Neural cell (in vitro differentiated cells): ENCODE data around the gene CABLES2. TPM values are rescaled to one million over a fixed set of nuclear protein-coding genes. Genes with fewer than 3 reads are reported as not detected.

Experiments
- H2AFZ ChIP-seq: fragments of 200-600, 300-800 bp; sonication (generic), shearing (Covaris generic); 2 replicates; pipeline ENCODE4 v1.6.0; 2014; ENCODE audit warnings: low read depth, mild to moderate bottlenecking, antibody characterized with exemption, low read length, moderate library complexity
- H3F3A ChIP-seq: fragments of 200-600 bp; shearing (Covaris generic); 2 replicates; pipeline ENCODE4 v1.6.1; 2016; ENCODE audit warnings: mild to moderate bottlenecking, moderate library complexity, mixed read lengths, antibody characterized with exemption, low read length; ENCODE audit not compliant: insufficient read depth, poor library complexity, severe bottlenecking
- H3K27ac ChIP-seq: fragments of 200-600, 300-800 bp; sonication (generic), shearing (Covaris generic); 2 replicates; pipeline ENCODE4 v1.5.1; 2014; ENCODE audit warnings: mild to moderate bottlenecking, low read length, moderate library complexity
- H3K27me3 ChIP-seq: fragments of 300-800, 200-600 bp; sonication (generic), shearing (Covaris generic); 2 replicates; pipeline ENCODE4 v1.6.0; 2014; ENCODE audit warnings: mild to moderate bottlenecking, low read depth, low read length, moderate library complexity; ENCODE audit not compliant: insufficient read depth
- H3K36me3 ChIP-seq: fragments of 300-800, 200-600 bp; sonication (generic), shearing (Covaris generic); 2 replicates; pipeline ENCODE4 v1.5.1; 2014; ENCODE audit warnings: mild to moderate bottlenecking, antibody characterized with exemption, low read length, moderate library complexity; ENCODE audit not compliant: insufficient read depth
- H3K4me2 ChIP-seq: fragments of 300-800, 200-600 bp; sonication (generic), shearing (Covaris generic); 2 replicates; pipeline ENCODE4 v1.6.0; 2014; ENCODE audit warnings: mild to moderate bottlenecking, low read length
- H3K4me3 ChIP-seq: fragments of 300-800, 200-600 bp; sonication (generic), shearing (Covaris generic); 2 replicates; pipeline ENCODE4 v1.5.1; 2014; ENCODE audit warnings: mild to moderate bottlenecking, low read length, moderate library complexity
- H3K79me2 ChIP-seq: fragments of 200-600 bp; shearing (Covaris generic); replicated peaks from 2 replicates; pipeline ENCODE4 v1.6.0; 2014; ENCODE audit warnings: mild to moderate bottlenecking, low read length, moderate library complexity; ENCODE audit not compliant: insufficient read depth
- H3K9ac ChIP-seq: fragments of 300-800, 200-600 bp; sonication (generic), shearing (Covaris generic); 2 replicates; pipeline ENCODE4 v1.6.1; 2016; ENCODE audit warnings: mild to moderate bottlenecking, low read length, mixed read lengths
- H3K9me2 ChIP-seq: fragments of 200-600 bp; shearing (Covaris generic); 2 replicates; pipeline ENCODE4 v1.6.1; 2016; ENCODE audit warnings: mild to moderate bottlenecking, low read length, mixed read lengths; ENCODE audit not compliant: insufficient read depth
- H3K9me3 ChIP-seq: fragments of 200-600, 300-800 bp; sonication (generic), shearing (Covaris generic); 2 replicates; pipeline ENCODE4 v1.6.1; 2016; ENCODE audit warnings: mild to moderate bottlenecking, mixed run types, low read length, moderate library complexity, mixed read lengths
- H4K20me1 ChIP-seq: fragments of 200-600 bp; shearing (Covaris generic); 2 replicates; pipeline ENCODE4 v1.6.1; 2016; ENCODE audit warnings: mild to moderate bottlenecking, mixed run types; ENCODE audit not compliant: insufficient read depth
- CTCF ChIP-seq: fragments of 450-650 bp; IDR thresholded peaks from 2 replicates; pipeline ENCODE4 v1.5.1; 2014; ENCODE audit warnings: antibody characterized with exemption, mild to moderate bottlenecking, moderate library complexity; ENCODE audit not compliant: poor library complexity, severe bottlenecking
- EP300 ChIP-seq: fragments of 450-650 bp; conservative IDR thresholded peaks from 2 replicates; pipeline ENCODE4 v1.6.1; 2014; ENCODE audit warnings: antibody characterized with exemption, mild to moderate bottlenecking, moderate library complexity; ENCODE audit not compliant: poor library complexity, severe bottlenecking
- EZH2 ChIP-seq: fragments of 200-600, 300-800 bp; shearing (Covaris generic), sonication (generic); IDR thresholded peaks from 2 replicates; pipeline ENCODE4 v1.6.1; 2014; ENCODE audit warnings: antibody characterized with exemption, low read length, borderline replicate concordance, mild to moderate bottlenecking; ENCODE audit not compliant: insufficient read depth, poor library complexity, severe bottlenecking
- MXI1 ChIP-seq: fragments of 450-650 bp; conservative IDR thresholded peaks from 2 replicates; pipeline ENCODE4 v1.6.1; 2014; ENCODE audit warnings: antibody characterized with exemption, mild to moderate bottlenecking; ENCODE audit not compliant: poor library complexity, severe bottlenecking
- POLR2AphosphoS5 ChIP-seq: IDR thresholded peaks from 2 replicates; pipeline ENCODE4 v1.6.1; 2012
- RAD21 ChIP-seq: fragments of 450-650 bp; conservative IDR thresholded peaks from 2 replicates; pipeline ENCODE4 v1.6.1; 2014; ENCODE audit warnings: antibody characterized with exemption, mild to moderate bottlenecking, moderate library complexity
- REST ChIP-seq: IDR thresholded peaks from 2 replicates; pipeline ENCODE4 v1.6.1; 2012; ENCODE audit warnings: borderline replicate concordance
- SMC3 ChIP-seq: fragments of 450-650 bp; conservative IDR thresholded peaks from 2 replicates; pipeline ENCODE4 v1.6.1; 2014; ENCODE audit warnings: antibody characterized with exemption, mild to moderate bottlenecking, moderate library complexity; ENCODE audit not compliant: poor library complexity
- TAF1 ChIP-seq: IDR thresholded peaks from 2 replicates; pipeline ENCODE4 v1.6.1; 2012; ENCODE audit warnings: low read depth
- polyA plus RNA-seq: library from polyadenylated mRNA; depleted of rRNA; stranded (reverse); fragments of >200 nt; gene quantifications from 2 replicates; pipeline ENCODE4 v1.2.3, GENCODE V29; 2014

Gene CABLES2
- polyA plus RNA-seq, 1 donor from 2014 or later = 8.3 TPM

GRCh38 chr20:62410746-62411478 lies 3.8 kb upstream of the CABLES2 start:
- Histone ChIP-seq H3K4me3 (no peak overlapping the region), H3F3A (no peaks in the 10 kb centered on the region), H2AFZ (no peak overlapping the region), H3K9ac (no peak overlapping the region), H3K27me3 (no peaks in the 10 kb centered on the region), H3K4me2 (no peak overlapping the region), H3K27ac (no peak overlapping the region), H3K36me3 (no peaks in the 10 kb centered on the region), H3K79me2 (peaks cover 8% of the 10 kb centered on the region), H3K9me3 (no peaks in the 10 kb centered on the region), H3K9me2 (no peaks in the 10 kb centered on the region), H4K20me1 (no peaks in the 10 kb centered on the region)
- TF ChIP-seq POLR2AphosphoS5 (no peak), REST (no peak), MXI1 (no peak), CTCF (no peak), SMC3 (no peak), EP300 (no peak), RAD21 (no peak), EZH2 (no peak), TAF1 (no peak)

- Histone ChIP-seq H3K79me2 (peaks cover 9% of the 10 kb centered on the region), H2AFZ (no peak overlapping the region), H3K27me3 (no peaks in the 10 kb centered on the region), H3K4me2 (no peak overlapping the region), H3F3A (no peaks in the 10 kb centered on the region), H3K9ac (no peak overlapping the region), H3K27ac (no peak overlapping the region), H3K9me2 (no peaks in the 10 kb centered on the region), H3K9me3 (no peaks in the 10 kb centered on the region), H3K36me3 (no peaks in the 10 kb centered on the region), H4K20me1 (no peaks in the 10 kb centered on the region), H3K4me3 (no peak overlapping the region)
- peak; percentile 76 for TF ChIP-seq CTCF
- TF ChIP-seq POLR2AphosphoS5 = no peak
- TF ChIP-seq RAD21 = peak; percentile 76
- no peak for TF ChIP-seq REST
- no peak for TF ChIP-seq EP300
- TF ChIP-seq SMC3 = peak; percentile 81
- no peak for TF ChIP-seq EZH2
- TF ChIP-seq TAF1 = no peak
- no peak for TF ChIP-seq MXI1
Observed at GRCh38 chr20:62409931-62410745, 3.1 kb upstream of the CABLES2 start.
